Loucy (cell line): ENCODE data around the gene PICK1.

Experiments
- CTCF ChIP-seq: fragments of 200-600 bp; sonication (generic); conservative IDR thresholded peaks from 2 replicates; pipeline ENCODE4 v1.5.1; 2014; ENCODE audit warnings: mild to moderate bottlenecking, antibody characterized with exemption, low read length
- EZH2phosphoT487 ChIP-seq: fragments of 200-600 bp; IDR thresholded peaks from 2 replicates; pipeline ENCODE4 v1.6.1; 2018; ENCODE audit warnings: antibody characterized with exemption, mild to moderate bottlenecking, moderate library complexity, borderline replicate concordance

DNA sequence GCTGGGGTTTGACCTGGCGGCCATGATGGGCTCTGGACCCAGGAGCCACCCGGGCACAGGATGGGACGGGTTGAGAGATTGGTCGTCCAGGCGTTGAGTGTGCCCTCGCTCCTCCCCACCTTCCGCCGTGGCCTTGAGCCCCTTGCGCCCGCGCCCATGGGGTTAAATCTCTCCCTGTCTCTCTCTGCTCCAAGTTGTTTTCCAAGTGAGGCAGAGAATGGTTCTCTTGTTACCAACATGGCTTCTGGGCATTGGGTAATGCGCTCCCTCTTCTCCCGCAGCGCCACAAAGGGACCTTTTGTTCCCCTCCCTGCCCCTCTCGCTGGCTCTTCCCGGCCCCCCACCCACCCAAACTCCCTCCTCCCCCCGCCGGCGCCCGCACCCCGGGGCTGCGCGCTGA lies 18.8 kb upstream of the PICK1 start:
- TF ChIP-seq CTCF: no peak
- no peak for TF ChIP-seq EZH2phosphoT487
